Hepatocyte (in vitro differentiated cells): ENCODE results near the gene TRIM31.

Experiments used
- CTCF ChIP-seq: fragments of 200-600 bp; sonication (generic); IDR thresholded peaks from 2 replicates; pipeline ENCODE4 v1.5.1; 2016; ENCODE audit warnings: antibody characterized with exemption, mild to moderate bottlenecking; ENCODE audit not compliant: poor library complexity
- EZH2 ChIP-seq: fragments of 200-600 bp; sonication (generic); IDR thresholded peaks from 2 replicates; pipeline ENCODE4 v1.6.1; 2016; ENCODE audit warnings: antibody characterized with exemption, mild to moderate bottlenecking, borderline replicate concordance

GRCh38 chr6:30063315-30063714 lies 49.6 kb downstream of the TRIM31 start:
- TF ChIP-seq CTCF (no peak), EZH2 (no peak)
